Activated CD4-positive, alpha-beta T cell treated with anti-CD3 and anti-CD28 coated beads, Interleukin-2, amount 50 U/mL, for 48 hours (primary cell): ENCODE data around the gene ITPR3.
"Not testable (repeated sequence)": the region's sequence is repeated elsewhere in the genome, so short reads cannot be mapped to it uniquely, and the experiment has no call there.

Source experiments
- DNase-seq, 2 experiments: peaks; one replicate each; pipeline ENCODE4 v3.0.0-alpha.2; 2020

Gene ITPR3

DNA sequence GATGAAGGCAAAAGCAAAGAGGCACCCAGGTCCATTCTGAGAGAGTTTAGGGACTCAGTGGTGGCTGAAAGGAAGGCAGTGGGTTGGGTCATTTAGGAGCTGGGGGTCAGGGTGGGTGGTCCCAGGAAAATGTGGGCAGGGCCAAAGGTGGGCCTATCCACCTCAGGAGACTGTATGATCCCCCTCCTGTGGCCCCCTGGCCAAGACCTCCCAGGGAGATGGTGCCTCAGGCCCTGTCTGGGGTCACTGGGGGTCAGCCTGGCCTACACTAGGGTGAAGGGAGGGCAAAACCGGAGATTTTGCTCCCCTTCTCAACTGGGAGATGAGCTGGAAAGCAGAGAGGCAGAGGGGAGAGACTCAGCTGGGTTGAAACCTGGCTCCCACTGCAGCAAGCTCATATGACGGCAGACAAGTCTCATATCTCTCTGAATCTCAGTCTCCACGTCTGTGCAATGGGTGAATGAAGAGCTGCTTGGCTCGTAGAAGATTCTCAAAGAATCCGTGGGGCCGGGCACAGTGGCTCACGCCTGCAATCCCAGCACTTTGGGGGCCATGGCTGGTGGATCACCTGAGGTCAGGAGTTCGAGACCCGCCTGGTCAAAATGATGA lies 29.6 kb upstream of the ITPR3 start:
- DNase-seq = no peak

DNA sequence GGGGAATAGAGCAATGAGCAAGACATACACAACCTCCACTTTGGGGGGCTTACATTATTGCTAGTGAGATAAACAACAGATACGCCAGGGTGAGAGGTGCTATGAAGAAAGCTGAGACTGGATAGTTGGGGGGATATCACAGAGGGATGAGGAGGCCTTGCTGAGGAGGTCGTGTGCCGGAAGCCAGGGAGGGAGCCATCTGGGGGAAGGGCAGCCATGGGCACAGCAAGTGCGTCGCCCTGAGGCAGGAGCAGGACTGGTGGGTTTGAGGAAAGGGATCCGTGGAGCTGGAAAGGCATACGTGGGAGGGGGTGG lies 28.9 kb upstream of the ITPR3 start:
- no peak for DNase-seq

DNA sequence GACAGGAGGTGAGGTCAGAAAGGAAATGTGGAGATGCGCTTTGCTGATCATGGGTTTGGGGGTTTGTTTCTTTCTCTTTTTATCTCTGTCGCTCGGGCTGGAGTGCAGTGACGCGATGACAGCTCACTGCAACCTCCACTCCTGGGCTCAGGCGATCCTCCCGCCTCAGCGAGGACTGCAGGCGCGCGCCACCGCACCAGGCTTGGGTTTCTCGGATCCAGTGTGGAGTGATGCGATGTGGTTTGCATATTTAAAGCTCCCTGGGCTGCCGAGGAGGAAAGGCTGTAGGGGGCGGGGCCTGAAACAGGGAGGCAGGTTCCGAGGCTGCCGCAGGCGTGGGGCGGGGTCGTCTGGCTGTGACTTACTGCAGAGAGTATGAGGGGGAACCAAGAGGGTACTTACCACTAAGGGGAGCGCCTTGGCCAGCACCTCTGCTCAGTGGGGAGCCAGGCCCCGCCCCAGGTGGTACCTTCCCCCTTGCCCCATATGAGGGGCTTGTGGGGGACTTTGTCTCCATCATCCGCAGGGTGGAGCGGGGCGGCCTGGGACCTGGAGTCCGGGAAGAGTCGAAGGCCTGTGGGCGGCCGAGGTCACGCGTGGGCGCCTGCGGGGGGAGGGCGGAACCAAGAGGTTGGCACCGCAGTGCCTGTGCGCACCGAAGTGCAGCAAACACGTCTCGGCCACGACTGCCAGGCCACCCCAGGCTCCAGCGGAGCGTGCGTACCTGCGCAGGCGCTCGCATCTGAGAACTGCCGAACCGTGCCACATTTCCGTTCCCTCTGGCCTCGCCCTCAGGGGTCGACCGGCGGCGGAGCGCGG lies 28.3 kb upstream of the ITPR3 start:
- peak; percentile 52 to 58 for DNase-seq

DNA sequence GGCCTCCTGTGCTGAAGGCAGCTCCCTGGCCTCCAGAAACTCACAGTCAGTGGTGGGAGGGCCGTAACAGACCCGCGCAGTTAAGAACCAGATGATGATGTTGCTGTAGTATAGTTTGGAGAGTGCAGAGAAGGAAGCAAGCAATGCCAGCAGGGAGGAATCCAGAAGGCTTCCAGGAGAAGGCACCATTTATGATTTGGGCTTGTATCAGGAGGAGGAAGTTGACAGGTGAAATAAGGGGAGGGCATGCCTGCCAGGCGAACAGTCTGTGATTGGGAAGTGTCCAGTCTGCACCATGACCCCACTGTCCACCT lies 27.8 kb upstream of the ITPR3 start:
- no peak for DNase-seq

GRCh38 chr6:33595001-33595846 lies 25.9 kb upstream of the ITPR3 start:
- DNase-seq = no peak

- DNase-seq = not testable (repeated sequence)
Measured at GRCh38 chr6:33596894-33597293, 24.2 kb upstream of the ITPR3 start.

DNA sequence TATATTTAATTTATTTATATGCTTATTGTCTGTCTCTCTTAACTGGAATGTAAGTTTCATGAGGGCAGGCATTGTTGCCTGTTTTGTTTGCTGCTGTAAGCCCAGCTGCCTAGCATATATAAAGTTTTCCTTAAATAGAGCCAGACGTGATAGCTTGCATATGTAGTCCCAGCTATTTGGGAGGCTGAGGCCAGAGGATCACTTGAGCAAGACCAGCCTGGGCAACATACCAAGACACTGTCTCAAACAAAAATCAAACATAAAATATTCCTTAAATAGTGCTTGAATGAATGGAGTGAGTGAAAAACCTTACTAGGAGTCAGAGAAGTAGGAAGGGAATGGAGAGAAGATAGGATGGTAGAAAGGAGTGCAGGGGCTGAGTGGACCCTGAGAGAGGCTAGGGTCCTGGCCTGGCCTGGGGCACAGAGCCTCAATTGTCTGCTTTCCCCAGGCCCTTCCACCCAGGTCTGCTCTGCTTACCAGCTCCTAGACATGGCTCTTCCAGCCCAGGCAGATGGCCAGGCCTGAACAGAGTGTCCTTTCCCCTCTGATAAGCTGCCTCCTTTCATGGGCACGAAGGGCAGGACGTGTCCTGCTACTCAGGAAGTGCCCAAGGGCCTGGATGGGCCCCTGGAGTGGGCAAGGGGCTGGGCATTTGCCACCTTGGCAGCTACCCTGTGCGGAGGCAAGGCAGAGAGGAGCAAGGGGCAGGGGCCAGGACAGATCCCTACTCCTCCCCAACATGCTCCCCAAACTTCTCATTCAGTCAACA lies 23.4 kb upstream of the ITPR3 start:
- no peak for DNase-seq

GRCh38 chr6:33599413-33599938 lies 21.6 kb upstream of the ITPR3 start:
- DNase-seq = no peak

DNA sequence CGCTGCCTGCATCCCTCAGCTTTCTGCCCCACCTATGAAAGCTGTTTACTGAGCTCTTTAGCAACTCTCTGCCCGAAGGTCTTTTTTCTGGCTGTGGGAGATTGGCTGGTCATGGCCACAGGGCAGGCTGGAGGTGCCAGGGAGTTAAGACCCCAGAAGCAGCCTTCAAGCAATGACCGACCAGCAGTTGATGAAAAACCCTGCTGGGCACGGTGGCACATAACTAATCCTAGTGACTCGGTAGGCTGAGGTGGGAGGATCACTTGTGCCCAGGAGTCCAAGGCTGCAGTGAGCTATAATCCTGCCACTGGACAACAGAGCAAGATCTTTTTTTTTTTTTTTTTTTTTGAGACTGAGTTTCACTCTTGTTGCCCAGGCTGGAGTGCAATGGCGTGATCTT lies 20.4 kb upstream of the ITPR3 start:
- no peak for DNase-seq

GRCh38 chr6:33602180-33602579 lies 18.9 kb upstream of the ITPR3 start:
- no peak for DNase-seq

DNA sequence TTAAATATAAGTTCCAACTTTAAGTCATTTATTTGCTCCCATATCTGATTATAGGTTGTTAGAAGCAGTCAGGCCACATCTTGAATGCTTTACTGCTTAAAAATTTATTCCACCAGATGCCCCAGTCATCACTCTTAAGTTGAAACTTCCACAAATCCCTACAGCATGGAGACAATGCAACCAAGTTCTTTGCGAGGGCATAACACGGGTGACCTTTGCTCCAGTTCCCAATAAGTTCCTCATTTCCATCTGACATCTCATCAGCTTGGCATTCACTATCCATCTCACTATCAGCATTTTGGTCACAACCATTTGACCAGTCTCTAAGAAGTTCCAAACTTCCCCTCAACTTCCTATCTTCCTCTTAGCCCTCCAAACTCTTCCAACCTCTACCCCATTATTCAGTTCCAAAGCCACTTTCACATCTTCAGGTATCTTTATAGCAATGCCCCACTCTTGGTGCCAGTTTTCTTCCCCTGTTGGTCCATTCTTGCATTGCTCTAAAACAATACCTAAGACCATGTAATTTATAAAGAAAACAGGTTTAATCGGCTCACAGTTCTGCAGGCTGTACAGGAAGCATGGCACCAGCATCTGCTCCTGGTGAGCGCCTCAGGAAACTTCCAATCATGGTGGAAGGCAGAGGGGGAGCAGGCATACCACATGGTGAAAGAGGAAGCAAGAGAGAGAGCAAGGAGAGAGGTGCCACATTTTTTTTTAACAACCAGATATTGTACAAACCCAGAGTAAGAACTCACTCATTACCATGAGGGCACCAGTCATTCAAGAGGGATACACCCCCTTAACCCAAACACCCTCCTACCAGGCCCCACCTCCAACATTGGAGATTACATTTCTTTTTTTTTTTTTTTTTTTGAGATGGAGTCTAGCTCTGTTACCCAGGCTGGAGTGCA lies 15.9 kb upstream of the ITPR3 start:
- DNase-seq = no peak

DNA sequence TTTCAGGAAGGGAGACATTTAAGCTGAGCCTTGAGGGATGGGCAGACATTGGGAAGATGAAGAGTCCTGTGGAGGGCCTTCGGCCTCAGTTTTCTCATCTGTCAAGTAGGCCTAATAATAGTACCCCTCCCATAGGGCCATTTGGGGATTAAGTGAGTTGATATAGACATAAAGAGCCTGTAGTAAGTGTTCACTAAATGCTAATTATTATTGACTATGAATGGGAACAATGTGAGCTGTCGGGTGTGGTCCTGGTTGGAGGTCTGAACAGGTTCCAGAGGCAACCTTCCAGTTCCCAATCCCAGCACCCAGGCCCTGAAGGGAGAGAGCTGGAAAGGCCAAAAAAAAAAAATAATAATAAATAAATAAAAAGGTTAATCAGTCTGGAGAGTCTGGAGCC lies 14.5 kb upstream of the ITPR3 start:
- no peak for DNase-seq

DNA sequence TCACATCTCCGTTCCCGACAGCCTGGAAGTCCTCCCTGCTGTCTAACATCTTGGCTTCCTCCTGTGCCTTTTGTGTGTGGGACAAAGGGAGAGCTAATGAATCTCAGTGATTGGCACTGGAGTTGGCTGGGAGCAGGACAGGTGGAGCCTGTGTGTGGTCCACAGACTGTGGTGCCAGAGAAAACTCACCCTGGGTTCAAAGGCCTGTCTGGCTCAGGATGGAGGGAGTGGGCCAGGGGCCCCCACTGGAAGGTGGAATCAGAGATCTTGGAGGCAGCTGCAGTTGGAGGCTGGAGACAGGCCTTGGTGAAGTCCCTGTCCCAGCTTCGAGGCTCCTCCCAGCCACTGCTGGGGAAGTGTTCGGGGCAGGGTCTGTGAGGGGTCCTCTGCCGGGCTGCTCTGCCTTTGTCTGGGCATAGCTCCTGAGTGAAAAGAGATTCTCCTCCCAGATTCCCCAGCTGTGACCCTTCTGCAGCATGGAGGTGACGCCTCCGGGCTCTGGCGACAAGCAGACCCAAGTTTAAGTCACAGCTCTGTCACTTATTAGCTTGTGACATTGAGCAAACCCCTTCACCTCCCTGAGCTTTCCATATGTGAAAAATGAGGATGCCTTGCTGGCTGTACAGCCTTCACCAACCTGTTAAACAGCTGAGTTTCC lies 13.9 kb upstream of the ITPR3 start:
- no peak for DNase-seq

DNA sequence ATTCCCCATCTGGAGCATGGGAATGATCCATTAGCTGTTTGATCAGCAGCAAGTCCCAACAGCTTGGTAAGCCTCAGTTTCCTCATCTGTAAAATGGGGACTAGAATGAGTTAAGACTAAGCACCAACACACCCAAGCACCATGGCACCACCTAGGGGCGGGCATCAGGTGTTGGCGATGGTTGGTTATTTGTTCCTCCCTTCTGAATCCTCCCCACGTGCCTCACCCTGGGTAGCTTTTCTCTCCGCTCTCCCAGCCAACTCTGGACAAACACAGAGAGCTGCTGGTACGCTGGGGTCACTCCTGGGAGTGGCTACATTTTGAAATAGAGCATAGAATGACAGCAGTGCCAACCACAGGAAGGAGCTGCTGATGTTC lies 13.3 kb upstream of the ITPR3 start:
- peak; percentile 56 for DNase-seq

DNA sequence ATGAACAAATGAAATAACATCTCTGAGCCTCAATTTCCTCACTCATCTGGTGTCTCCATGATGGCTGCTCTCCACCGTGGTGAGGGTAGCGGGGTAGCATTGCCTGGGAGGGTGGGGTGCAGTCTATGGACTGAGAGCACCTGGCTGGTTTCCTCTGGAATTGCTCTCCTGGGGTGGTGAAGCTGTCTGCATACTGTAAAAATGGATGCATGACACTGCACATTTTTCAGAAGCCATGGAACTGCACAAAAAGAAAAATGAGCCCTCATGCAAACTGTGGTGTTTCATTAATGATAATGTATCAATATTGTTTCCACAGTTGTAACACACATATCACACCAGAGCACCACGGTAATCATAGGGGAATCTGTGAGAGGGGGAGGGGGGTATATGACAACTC lies 12.1 kb upstream of the ITPR3 start:
- no peak for DNase-seq

- DNase-seq = no peak
Measured at GRCh38 chr6:33609528-33609927, 11.6 kb upstream of the ITPR3 start.

GRCh38 chr6:33610067-33610466 lies 11.1 kb upstream of the ITPR3 start:
- no peak for DNase-seq

GRCh38 chr6:33610779-33611732 lies 10.1 kb upstream of the ITPR3 start:
- DNase-seq = no peak

- no peak for DNase-seq
Measured at GRCh38 chr6:33613146-33613794, 7.9 kb upstream of the ITPR3 start.

- no peak for DNase-seq
Measured at GRCh38 chr6:33613795-33614168, 7.3 kb upstream of the ITPR3 start.
